GM04504 (cell line): ENCODE data around the gene MRPL12.
"Not testable (repeated sequence)": the region's sequence is repeated elsewhere in the genome, so short reads cannot be mapped to it uniquely, and the experiment has no call there.

Experiments
- DNase-seq: peaks from one replicate; pipeline ENCODE4 v3.0.0-alpha.2; 2012; ENCODE audit warnings: low read depth

MRPL12 gene

DNA sequence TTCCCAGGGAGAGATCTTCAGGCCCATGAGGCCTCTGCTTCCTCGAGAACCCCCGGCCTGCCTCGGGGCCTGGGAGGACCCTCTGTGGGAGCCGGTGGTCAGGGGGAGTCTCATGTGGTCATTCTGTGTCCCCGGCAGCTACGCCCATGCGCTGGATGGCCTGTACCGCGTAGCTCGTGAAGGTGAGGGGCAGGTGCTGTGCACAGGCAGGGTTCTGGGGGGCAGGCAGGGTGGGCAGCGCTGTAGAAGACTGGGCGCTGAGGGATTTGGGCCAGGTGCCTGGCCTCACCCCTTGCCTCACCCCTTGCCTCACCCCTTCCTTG, 13.5 kb downstream of the MRPL12 start:
- DNase-seq: no peak

DNA sequence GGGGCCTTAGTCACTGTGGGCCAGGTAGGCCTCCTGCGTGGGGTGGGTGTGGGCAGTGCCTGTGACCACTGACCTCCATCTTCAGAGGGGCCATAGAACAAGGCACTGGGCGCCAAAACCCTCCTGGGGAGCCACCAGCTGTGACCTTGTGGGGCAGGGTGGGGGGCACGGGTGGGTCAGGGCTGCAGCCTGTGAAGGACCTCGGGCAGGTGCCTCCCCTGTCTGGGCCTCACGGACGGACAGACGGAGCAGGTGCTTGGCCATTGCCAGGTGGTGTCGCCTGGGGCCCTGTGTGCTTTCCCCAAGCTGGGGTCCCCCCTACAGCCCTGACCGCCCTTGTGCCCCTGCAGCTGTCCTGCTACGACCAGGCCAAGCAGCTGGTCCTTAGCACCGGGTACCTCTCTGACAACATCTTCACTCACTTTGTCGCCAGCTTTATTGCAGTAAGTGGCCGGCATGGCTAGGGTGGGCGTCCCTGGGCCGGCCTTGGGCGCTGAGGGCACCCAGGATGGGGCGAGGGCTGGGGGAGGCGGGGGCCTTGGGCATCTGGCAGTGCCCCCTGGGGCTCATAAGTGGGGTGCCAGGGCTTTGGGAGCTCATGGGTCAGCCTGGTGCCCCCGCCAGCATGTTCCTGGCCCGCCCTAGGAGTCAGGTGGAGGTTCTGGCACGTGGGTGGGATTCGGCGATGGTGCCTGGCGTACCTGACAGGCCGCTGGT, 14.0 kb downstream of the MRPL12 start:
- DNase-seq: no peak

DNA sequence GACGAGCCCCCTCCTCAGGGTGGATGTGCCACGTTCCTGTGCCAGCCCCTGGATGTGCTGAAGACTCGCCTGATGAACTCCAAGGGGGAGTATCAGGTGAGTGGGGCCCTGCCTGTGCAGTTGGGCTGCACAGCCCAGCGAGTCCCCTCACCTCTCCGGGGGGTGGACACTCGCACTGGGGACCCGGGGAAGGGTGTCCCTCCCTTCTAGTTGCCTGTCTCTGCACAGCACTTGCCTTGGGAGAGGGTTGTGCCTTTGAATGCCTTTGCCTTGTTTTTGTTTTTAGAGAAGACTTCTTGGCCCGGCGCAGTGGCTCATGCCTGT, 14.6 kb downstream of the MRPL12 start:
- DNase-seq: no peak

DNA sequence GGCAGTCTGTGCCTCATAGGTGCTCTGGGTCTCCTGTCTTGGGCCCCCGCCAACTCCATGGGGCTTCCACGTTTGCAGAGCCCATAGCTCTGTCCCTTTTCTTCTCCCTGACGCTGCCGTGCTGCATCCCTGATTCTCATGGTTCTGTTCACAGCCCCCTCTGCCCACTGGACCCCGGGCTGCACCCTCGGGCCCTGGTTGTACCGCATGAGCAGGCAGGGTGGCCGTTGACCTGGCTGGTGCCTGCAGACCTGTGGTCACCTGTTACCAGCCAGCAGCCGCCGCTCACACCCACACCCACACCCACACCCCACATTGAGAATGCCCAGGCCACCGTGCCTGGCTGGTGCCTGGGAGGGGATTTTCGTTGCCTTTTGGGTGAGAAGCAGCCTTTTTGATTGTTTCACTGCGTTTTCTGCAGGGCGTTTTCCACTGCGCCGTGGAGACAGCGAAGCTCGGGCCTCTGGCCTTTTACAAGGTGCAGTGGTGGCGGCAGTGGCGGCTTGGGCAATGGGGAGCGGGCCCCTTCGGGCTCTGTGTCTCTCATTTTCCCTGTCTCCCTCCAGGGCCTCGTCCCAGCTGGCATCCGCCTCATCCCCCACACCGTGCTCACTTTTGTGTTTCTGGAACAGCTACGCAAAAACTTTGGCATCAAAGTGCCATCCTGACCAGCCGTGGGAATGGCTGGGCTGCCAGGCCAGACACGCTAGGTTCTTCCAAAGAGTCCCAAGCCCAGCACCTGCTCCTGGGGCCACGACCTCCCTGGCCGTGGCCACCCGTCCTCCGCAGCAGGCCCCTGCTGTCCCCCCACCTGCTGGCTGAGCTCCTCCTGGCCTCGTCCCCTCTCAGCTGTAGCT, 16.5 kb downstream of the MRPL12 start:
- no peak for DNase-seq

DNA sequence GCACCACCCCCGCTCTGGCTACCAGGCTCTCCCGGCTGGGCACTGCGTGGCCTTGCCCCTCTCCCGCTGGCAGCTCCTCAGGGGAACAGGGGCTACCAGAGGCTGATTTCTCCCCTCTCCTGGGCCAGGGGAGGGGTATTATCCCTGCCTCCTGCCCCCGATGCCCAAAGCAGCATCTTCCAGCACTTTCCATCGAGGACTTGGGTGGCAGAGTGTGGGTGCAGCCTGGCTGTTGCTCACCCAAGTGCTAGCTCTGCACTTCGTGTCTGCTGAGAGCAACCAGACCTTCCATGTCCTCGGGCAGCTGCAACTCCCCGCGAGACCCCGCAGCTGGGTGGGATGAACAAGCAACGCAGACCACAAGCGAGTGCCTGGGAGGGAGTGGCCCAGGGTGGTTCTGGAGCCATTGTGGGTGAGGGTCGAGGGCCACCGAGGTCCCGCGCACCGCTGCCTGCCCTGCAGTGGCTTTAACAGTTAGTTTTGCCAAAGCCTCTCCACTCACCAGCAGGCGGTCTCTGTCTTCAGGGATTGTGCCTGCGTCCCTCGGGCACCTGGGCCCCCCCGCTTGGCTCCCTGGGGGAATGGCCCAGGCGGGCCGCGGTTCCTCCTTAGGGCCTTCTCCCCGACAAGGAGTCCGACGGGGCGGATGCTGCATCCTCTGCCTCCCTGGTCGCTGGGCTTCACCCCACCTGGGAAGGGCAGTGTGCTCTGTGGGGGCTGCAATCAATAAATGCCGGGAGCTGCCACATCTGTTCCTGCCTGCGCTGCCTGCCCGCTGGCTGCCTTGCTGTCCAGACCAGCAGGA, 17.3 kb downstream of the MRPL12 start:
- no peak for DNase-seq

DNA sequence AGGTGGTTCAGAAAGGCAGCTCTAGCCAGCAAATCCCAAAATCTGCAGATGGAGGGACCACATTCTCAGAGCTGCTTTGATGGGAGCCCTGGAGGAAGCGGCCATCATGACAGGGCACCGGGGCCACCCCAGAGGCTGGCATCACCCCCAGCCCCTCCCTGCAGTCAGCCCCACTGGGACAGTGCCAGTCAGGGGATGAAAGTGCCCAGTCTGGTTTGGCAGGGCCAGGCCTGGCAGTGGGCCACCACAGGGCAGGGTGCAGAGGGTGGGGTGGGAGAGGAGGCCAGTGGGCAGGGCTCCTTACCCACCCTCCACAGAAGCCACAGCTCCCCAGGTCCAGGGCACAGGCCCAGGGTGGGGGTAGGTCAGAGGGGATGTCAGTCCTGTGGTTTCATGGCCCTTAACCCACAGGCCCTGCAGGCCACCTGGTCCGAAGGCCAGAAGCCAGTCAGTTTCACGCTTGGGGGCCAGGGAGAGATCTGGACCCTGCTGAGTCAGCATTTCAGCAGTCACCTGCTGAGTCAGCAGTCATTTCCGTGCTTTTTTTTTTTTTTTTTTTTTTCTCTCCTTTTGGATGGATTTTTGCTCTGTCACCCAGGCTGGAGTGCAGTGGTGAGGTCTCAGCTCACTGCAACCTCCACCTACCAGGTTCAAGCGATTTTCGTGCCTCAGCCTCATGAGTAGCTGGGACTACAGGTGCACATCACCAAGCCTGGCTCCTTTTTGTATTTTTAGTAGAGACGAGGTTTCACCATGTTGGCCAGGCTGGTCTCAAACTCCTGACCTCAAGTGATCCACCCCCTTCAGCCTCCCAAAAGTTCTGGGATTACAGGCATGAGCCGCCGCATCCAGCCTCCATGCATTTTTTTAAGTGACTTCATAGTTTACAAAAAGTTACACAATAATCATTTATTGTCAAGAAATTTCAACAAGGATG, 19.3 kb downstream of the MRPL12 start:
- no peak for DNase-seq

DNA sequence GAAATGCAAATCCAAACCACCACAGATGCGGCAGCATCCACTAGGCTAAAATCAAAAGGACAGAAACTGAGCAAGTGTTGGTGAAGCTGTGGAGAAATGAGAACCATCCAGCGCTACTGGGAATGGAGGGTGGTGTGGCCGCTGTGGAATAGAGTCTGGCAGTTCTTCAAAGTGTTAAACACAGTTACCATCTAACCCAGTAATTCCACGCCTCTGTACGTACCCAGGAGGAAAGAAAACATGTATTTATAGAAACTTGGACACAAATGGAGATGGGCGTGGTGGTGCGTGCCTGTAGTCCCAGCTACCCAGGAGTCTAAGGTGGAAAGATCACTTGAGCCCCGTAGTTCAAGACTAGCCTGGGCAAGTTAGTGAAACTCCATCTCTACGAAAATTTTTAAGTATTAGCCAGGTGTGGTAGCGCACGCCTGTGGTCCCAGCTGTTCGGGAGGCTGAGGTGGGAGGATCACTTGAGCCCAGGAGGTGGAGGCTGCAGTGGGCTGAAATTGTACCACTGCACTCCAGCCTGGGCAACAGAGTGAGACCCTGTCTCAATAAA, 20.6 kb downstream of the MRPL12 start:
- no peak for DNase-seq

DNA sequence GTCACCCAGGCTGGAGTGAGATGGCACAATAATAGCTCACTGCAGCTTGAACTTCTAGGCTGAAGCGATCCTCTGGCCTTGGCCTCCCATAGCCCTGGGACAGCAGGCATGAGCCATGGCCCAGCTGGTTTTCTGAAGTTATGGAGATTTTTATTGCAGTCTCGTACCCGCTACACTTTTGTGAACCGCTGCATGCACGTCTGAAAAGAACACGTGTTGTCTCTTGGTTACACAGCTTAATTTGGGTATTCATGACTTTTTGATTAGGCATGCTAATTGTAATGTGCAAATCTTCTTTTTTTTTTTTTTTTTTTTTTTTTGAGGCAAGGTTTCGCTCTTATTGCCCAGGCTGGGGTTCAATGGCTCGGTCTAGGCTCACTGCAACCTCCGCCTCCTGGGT, 22.3 kb downstream of the MRPL12 start:
- DNase-seq: no peak

DNA sequence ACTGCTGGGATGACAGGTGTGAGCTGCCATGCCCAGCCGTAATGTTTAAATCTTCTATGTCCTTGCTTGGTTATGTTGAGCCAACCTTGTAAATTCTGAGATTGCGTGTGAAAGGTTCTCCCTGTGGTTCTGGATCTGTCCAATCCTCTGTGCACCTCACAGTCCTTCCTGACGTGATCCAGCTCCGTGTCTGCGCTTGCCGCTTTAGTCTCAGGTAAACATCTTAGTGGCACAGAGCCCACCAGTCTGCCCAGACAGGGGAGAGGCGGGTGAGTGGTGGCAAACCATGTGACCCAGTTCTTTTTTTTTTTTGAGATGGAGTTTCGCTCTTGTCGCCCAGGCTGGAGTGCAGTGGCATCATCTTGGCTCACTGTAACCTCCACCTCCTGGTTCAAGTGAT, 22.8 kb downstream of the MRPL12 start:
- no peak for DNase-seq

DNA sequence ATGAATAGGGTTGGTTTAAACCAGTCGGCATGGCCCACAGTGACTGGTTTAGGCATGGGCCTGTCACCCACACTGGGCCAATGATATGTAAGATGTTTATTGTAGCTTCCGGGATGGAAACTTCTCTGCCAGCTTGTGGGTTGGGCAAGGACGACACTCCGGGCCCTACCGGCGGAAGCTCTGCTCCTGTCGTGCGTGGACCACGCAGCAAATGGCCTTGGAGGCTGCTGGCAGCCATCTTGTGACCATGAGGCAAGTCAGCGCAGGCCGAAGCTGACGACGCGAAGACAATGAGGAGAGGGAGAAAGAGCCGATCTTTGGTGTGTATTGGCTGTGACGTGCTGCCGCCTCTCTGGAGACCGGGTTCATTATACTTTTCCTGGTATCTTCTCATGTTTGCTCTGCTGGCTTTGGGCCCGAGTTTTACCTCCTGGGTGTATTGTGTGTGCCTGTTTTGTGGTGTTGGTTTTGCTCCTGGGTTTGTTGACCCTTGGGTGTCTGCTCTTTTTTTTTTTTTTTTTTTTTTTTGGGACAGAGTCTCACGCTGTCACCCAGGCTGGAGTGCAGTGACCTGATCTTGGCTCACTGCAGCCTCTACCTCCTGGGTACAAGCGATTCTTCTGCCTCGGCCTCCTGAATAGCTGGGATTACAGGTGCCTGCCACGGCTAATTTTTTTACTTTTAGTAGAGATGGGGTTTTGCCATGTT, 24.3 kb downstream of the MRPL12 start:
- no peak for DNase-seq

DNA sequence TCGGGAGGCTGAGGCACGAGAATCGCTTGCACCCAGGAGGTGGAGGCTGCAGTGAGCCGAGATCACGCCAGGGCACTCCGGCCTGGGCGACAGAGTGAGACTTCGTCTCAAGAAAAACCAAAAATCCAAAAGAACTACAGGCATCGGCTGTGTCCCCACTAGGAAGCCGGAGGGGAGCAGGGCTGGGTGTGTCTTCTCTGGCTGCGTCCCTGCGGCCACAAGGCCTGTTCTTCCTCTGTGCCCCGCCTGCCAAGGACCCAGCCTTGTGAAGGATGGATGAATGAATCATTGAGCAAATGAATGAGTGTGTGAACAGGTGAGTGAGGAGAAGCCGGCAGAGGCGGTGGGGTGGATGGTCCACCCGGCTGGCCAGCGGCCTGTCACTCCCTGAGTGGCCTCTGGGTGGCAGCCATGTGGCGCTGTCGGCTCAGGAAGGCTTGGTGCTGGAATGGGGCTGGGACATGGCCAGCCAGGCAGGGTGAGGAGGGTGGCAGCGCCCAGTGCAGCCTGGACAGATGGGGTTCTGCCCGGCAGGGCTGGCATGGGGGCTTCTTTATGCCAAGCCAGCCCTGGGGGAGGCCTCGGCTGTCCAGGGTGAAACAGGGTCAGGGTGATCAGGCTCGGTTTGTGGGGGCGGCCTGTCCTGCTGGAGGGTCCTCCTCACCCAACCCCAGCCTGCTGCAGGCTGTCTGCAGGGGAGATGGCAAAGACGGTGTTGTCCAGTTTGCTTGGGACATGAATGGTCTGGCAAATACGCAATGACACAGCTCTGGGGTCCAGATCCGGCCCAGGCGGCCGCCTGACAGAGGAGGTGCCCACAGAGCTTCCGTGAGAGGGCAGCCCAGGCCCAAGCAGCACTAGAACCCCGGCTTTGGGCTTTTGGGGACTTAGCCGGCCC, 30.6 kb downstream of the MRPL12 start:
- peak; percentile 50 for DNase-seq

DNA sequence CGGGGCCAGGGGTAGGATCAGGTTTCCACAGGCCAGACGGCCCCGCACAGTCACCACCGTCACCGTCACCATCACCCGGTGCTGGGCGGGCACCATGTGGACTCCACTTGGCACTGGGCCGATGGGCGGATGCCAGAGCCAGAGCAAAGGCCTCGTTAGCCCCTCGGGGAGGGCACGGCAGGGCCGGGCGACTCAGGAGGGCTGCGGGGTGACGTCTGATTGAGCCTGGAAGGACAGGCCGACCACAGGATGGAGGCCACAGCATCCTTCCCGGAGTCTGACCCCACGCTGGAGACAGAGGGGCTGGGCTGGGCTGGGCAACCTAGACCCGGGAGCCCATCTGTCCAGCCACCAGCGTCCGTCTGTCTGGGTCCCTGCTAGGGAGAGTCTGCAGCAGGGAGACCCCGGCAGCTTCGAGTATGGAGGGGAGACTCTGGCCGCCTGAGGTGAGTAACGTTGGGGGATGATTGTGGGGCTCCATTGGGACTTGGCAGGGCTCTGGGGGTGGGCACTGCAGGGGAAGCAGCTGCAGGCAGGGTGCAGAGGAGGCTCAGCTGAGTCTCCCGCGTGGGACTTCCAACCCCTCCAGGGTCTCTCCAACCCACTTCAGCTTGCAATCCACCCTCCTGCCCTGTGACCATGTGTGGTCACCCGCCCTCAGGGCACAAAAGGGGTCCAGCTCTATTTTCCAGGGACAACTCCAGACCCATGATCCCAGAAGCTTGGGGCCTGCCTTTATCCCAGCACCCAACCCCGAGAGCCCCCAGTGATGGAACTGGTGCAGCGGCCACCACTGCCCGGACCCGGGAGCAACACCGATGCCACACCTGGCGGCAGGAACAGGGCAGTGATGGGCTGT, 31.5 kb downstream of the MRPL12 start:
- no peak for DNase-seq

DNA sequence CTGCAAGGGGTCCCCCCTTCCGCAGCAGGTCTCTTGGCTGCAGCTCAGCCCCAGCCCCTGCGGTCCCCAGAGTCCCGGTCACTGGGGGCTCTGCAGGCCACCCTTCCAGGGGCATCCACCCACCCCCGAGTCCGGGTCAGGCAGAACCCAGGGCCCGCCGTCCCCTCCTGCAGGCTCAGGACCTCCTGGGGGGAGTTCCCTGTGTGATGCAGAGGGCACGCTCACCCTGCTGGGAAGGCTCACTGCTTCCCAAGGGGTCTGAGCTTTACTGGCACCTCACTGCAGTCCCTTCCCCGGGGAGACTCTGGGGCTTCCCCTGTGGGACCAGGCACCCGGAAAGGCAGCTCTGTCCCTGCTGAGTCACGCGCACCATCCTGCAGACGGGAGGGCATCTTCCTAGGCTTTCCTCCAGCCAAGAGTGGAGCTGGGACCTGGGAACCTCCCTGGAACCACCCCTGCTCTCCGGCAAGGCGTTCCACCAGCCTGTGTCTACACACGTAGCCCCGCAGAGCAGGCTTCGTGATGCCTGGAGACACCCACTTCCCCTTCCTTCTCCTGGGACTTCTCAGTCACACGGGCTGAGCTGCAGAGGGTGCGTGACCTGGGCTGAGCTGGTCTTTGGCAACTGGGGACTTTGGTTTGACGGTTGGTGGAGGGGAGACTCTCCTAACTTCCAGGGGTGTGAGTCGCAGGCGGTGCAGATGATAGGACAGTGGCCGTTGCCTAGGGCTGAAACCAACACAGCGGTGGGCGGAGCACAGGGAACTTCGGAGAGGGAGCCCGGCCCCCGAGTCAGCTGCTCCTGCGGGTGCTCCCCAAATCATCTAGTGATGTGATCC, 32.3 kb downstream of the MRPL12 start:
- DNase-seq: peak; percentile 37

DNA sequence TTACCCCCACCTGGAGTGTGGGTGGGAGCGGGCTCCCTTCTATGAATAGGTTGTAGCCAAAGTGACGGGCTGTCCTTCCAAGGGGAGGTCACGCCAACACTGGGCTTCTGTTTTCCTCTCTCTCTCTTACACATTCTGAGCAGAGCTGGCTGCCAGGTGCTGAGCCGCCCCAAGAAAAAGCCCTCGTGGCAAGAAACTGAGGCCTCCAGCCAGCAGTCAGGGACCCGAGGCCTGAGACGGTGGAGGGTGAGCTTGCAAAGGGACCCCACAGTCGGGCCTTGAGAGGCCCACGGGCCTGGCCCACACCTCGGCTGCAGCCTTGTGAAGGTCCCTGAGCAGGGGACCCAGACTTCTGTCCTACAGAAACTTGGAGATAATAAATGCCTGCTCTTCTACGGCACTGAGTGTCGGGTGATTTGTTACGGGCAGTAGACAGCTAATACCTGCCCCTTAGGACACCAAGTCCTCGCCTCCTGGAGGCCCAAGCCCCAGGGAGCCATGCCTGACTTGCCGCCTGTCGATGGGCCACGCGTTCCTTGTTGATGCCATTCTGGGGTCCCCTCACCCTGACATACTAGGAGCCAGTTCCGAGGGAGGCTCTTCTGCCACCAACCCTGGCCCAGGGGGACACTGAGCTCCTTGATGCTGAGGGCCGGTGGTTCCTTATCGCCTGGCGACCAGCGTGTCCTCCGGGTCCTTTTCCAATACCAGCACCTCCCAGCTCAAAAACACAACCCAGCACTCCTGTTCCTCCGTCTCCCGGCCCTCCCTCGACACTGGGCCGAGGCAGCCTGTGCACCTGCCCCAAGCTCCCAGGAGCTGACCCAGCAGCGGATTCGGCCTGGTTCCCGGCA, 35.0 kb downstream of the MRPL12 start:
- no peak for DNase-seq

DNA sequence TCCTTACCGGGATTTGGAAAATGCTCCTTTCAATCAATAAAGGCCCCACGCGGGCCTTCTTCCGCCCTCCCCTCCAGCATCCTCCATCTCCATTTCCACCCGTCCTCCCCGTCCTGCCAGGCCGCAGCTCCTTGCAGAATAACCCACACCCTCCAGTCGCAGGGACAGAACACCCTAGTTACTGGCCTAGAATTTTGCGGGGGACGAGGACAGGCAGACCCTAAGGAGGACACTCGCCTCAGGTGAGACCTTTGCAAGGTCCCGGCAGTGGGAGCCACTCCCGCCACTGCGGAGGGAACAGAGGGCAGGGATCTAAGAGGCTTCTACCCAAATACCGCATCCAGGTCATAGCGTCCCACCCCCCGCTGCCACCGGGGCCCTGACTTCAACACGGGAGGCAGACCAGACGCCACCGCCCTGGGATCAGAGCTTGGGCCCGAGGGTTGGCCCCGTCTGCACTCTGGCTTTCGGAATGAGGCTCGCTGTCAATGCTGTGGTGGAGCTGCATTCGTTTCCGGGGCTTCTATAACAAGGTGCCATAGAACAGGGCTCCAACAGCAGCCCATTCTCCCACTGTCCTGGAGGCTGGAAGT, 35.7 kb downstream of the MRPL12 start:
- no peak for DNase-seq

DNA sequence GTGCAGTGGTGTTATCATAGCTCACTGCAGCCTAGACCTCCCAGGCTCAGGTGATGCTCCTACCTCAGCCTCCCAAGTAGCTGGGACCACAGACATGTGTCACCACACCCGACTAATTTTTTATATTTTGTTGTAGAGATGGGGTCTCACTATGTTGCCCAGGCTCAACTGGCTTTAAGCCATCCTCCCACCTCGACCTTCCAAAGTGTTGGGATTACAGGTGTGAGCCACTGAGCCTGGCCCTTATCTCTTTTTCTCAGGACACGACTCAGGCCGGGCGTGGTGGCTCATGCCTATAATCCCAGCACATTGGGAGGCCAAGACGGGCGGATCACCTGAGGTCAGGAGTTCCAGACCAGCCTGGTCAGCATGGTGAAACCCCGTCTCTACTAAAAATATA, 36.4 kb downstream of the MRPL12 start:
- not testable (repeated sequence) for DNase-seq
